GM12892 (cell line): ENCODE measurements around the gene EMILIN3.

Source experiments
- POLR2A ChIP-seq: IDR thresholded peaks from 2 replicates; pipeline ENCODE4 v1.6.1; 2011; ENCODE audit warnings: low read depth, low read length, control low read depth
- POLR2AphosphoS5 ChIP-seq: IDR thresholded peaks from 2 replicates; pipeline ENCODE4 v1.6.1; 2011; ENCODE audit warnings: low read depth, low read length, control low read depth

DNA sequence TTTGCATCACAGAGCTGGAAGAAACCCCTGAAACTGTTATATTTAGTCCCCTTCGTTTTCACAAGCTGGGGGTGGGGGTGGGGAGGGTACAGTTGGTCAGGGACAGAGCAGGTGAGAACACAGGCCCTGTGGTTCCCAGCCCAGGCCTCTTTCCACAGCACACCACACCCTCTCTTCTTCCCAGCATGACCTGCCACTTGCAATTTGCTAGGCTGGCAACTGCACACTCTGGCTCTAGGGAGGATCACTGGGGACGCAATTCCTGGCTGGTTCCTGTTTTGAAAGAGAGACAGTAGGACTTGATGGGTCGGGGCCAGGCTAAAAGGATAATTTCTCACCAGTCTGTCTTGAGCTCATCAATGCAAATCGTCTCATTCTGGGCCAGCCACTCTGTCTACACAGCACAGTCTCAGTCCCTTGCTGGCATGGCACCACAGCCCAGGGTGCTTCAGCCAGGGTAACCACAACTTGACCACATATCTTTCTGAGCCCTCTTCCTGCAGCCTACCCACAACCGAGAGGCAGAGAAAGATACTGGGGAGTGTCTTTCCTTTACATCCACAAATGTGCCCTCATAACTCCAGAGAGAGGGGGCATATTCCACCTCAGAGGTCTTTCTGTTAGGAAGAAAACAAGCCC is 41.7 kb upstream of the EMILIN3 start:
- no peak for TF ChIP-seq POLR2A
- TF ChIP-seq POLR2AphosphoS5, result no peak
